ENCODE results near the gene TWNK.

TWNK gene

GRCh38 chr10:100987685-100988049 lies 324 bp downstream of the TWNK start:
- TF ChIP-seq, protein P1, sequence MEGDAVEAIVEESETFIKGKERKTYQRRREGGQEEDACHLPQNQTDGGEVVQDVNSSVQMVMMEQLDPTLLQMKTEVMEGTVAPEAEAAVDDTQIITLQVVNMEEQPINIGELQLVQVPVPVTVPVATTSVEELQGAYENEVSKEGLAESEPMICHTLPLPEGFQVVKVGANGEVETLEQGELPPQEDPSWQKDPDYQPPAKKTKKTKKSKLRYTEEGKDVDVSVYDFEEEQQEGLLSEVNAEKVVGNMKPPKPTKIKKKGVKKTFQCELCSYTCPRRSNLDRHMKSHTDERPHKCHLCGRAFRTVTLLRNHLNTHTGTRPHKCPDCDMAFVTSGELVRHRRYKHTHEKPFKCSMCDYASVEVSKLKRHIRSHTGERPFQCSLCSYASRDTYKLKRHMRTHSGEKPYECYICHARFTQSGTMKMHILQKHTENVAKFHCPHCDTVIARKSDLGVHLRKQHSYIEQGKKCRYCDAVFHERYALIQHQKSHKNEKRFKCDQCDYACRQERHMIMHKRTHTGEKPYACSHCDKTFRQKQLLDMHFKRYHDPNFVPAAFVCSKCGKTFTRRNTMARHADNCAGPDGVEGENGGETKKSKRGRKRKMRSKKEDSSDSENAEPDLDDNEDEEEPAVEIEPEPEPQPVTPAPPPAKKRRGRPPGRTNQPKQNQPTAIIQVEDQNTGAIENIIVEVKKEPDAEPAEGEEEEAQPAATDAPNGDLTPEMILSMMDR (IDR thresholded peaks at IDR 0.05; ENCODE audit: extremely low read depth, missing control alignments), result no peak
- no peak for DNase-seq (ENCODE audit: low spot score)

- TF ChIP-seq, protein P1 (IDR thresholded peaks at IDR 0.05; ENCODE audit: extremely low read depth, missing control alignments), result no peak
- no peak for DNase-seq (ENCODE audit: low spot score)
Measured at GRCh38 chr10:100988166-100988565, 823 bp downstream of the TWNK start.

DNA sequence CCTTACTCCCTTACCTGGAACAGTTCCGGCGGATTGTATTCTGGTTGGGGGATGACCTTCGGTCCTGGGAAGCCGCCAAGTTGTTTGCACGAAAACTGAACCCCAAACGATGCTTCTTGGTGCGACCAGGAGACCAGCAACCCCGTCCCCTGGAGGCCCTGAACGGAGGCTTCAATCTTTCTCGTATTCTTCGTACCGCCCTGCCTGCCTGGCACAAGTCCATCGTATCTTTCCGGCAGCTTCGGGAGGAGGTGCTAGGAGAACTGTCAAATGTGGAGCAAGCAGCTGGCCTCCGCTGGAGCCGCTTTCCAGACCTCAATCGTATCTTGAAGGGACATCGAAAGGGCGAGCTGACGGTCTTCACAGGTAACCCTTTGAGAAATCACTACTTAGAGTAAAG lies 1.7 kb downstream of the TWNK start:
- no peak for DNase-seq (ENCODE audit: low spot score)
- TF ChIP-seq, protein P1 (IDR thresholded peaks at IDR 0.05; ENCODE audit: extremely low read depth, missing control alignments), result no peak

- DNase-seq (ENCODE audit: low spot score), result no peak
- TF ChIP-seq, protein P1 (IDR thresholded peaks at IDR 0.05; ENCODE audit: extremely low read depth, missing control alignments), result no peak
Measured at GRCh38 chr10:100993986-100994708, 6.8 kb downstream of the TWNK start.

GRCh38 chr10:100995181-100995580 lies 7.8 kb downstream of the TWNK start:
- TF ChIP-seq, protein P1 (IDR thresholded peaks at IDR 0.05; ENCODE audit: extremely low read depth, missing control alignments), result no peak

GRCh38 chr10:100996678-100997359 lies 9.5 kb downstream of the TWNK start:
- DNase-seq (ENCODE audit: low spot score), result peak; percentile 82
- TF ChIP-seq, protein P1 (IDR thresholded peaks at IDR 0.05; ENCODE audit: extremely low read depth, missing control alignments), result no peak

More at GRCh38 chr10:100995181-100995580, 7.8 kb downstream of the TWNK start:
- no peak for DNase-seq (ENCODE audit: low spot score)
